Measurements from ENCODE around the gene BST1. TPM values are rescaled to one million over a fixed set of nuclear protein-coding genes. Genes with fewer than 3 reads are reported as not detected.

Gene BST1
- total RNA-seq, 1 donor from 2014 or later, result 4.9 TPM

GRCh38 chr4:15656038-15656470, 46.8 kb upstream of the BST1 start:
- DNase-seq (ENCODE audit: low read depth), result no peak
- Histone ChIP-seq H3K27me3 (ENCODE audit: control insufficient read depth, insufficient read depth, low read length) (no peaks in the 10 kb centered on the region), H3K36me3 (ENCODE audit: control insufficient read depth, insufficient read depth, low read length) (no peaks in the 10 kb centered on the region), H3K4me3 (ENCODE audit: low read depth, low read length) (no peak overlapping the region)
- no peak for TF ChIP-seq CTCF (IDR thresholded peaks at IDR 0.05; ENCODE audit: insufficient read depth, low read length, poor library complexity, severe bottlenecking)

- no peaks in the 10 kb centered on the region for H3K27me3 ChIP-seq (ENCODE audit: control insufficient read depth, insufficient read depth, low read length)
- H3K4me3 ChIP-seq (ENCODE audit: low read depth, low read length), result no peak overlapping the region
- DNase-seq (ENCODE audit: low read depth), result no peak
- no peaks in the 10 kb centered on the region for H3K36me3 ChIP-seq (ENCODE audit: control insufficient read depth, insufficient read depth, low read length)
- TF ChIP-seq CTCF (IDR thresholded peaks at IDR 0.05; ENCODE audit: insufficient read depth, low read length, poor library complexity, severe bottlenecking), result no peak
Observed at GRCh38 chr4:15657366-15657765, 45.5 kb upstream of the BST1 start.

GRCh38 chr4:15658136-15658770, 44.6 kb upstream of the BST1 start:
- no peak for TF ChIP-seq CTCF (IDR thresholded peaks at IDR 0.05; ENCODE audit: insufficient read depth, low read length, poor library complexity, severe bottlenecking)

GRCh38 chr4:15658781-15659180, 44.1 kb upstream of the BST1 start:
- no peak for TF ChIP-seq CTCF (IDR thresholded peaks at IDR 0.05; ENCODE audit: insufficient read depth, low read length, poor library complexity, severe bottlenecking)
- no peak for DNase-seq (ENCODE audit: low read depth)
- no peaks in the 10 kb centered on the region for H3K27me3 ChIP-seq (ENCODE audit: control insufficient read depth, insufficient read depth, low read length)
- no peaks in the 10 kb centered on the region for H3K36me3 ChIP-seq (ENCODE audit: control insufficient read depth, insufficient read depth, low read length)
- no peak overlapping the region for H3K4me3 ChIP-seq (ENCODE audit: low read depth, low read length)

More at GRCh38 chr4:15658136-15658770, 44.6 kb upstream of the BST1 start:
- Histone ChIP-seq H3K36me3 (ENCODE audit: control insufficient read depth, insufficient read depth, low read length) (no peaks in the 10 kb centered on the region), H3K4me3 (ENCODE audit: low read depth, low read length) (no peak overlapping the region), H3K27me3 (ENCODE audit: control insufficient read depth, insufficient read depth, low read length) (no peaks in the 10 kb centered on the region)
- DNase-seq (ENCODE audit: low read depth), result no peak

- Histone ChIP-seq H3K4me3 (ENCODE audit: low read depth, low read length) (no peak overlapping the region), H3K27me3 (ENCODE audit: control insufficient read depth, insufficient read depth, low read length) (no peaks in the 10 kb centered on the region), H3K36me3 (ENCODE audit: control insufficient read depth, insufficient read depth, low read length) (no peaks in the 10 kb centered on the region)
- TF ChIP-seq CTCF (IDR thresholded peaks at IDR 0.05; ENCODE audit: insufficient read depth, low read length, poor library complexity, severe bottlenecking), result no peak
- no peak for DNase-seq (ENCODE audit: low read depth)
Observed at GRCh38 chr4:15659768-15660570, 42.9 kb upstream of the BST1 start.

Measured in kidney epithelial cell (primary cell).